IPS-NIHi11 (cell line): ENCODE data around the gene CCL7.
"Not testable (repeated sequence)": the region's sequence is repeated elsewhere in the genome, so short reads cannot be mapped to it uniquely, and the experiment has no call there.

Experiments
- DNase-seq: peaks from one replicate; pipeline ENCODE4 v3.0.0; 2012; ENCODE audit warnings: mixed read lengths, low spot score

Gene CCL7

DNA sequence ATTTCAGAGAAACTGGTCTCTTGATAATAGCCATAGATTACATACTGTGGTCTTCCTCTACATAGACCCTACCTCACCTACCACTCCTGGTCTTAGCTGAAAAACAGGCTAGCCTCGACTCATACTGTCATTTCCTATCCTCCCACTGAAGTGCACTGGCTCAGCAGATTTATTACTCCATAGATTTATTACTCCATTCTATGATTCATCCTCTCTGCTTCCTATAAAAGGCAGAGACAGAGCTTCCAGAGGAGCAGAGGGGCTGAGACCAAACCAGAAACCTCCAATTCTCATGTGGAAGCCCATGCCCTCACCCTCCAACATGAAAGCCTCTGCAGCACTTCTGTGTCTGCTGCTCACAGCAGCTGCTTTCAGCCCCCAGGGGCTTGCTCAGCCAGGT is at the start of gene CCL7:
TSS of gene CCL7 (plus strand) at position 253 of the 400 bp plus-strand sequence. CDS start at position 323, 70 bp downstream.
- no peak for DNase-seq

DNA sequence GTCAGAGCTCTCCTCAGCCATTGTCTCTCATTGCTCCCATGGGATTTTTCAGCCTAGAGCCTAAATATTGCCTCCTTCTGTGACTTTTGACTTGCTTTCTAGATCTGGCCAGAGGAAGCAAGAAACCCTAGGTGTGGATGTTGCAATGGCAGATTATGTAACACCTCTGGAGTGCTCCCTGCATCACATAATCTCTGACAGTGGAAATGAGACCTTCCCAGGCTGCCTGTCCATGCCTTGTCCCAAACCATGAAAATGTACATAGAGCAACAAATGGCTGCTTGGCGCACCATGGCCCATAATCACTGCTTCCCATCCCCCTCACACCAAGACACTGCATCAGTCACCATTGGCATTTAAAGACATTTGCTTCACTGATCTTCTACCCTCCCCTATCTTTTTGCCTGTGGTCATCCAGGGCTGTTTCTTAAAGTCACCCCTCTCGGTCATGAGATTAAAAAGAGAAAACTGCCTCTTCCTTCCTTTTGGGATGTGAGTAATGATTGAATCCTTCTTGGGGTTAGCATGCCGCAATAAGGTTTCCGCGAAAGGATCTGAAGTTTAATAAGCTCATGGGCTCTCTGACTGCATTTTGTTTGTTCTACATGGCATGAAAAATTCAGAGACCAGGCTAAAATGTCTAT is 49.1 kb upstream of the CCL7 start:
- no peak for DNase-seq

GRCh38 chr17:34221411-34221810 is 48.6 kb upstream of the CCL7 start:
- no peak for DNase-seq

- no peak for DNase-seq
These were observed 47.1 kb upstream of the CCL7 start for GRCh38 chr17:34222722-34223497.

- no peak for DNase-seq
These were observed 45.0 kb upstream of the CCL7 start for GRCh38 chr17:34225046-34225445.

GRCh38 chr17:34226011-34226743 is 43.8 kb upstream of the CCL7 start:
- no peak for DNase-seq

GRCh38 chr17:34226744-34227034 is 43.3 kb upstream of the CCL7 start:
- no peak for DNase-seq

- not testable (repeated sequence) for DNase-seq
These were observed 42.7 kb upstream of the CCL7 start for GRCh38 chr17:34227293-34227692.

- DNase-seq = no peak
These were observed 42.3 kb upstream of the CCL7 start for GRCh38 chr17:34227707-34228106.

GRCh38 chr17:34228781-34229180 is 41.2 kb upstream of the CCL7 start:
- DNase-seq = no peak

GRCh38 chr17:34230342-34230741 is 39.7 kb upstream of the CCL7 start:
- no peak for DNase-seq

- no peak for DNase-seq
These were observed 35.4 kb upstream of the CCL7 start for GRCh38 chr17:34234616-34235015.

- DNase-seq = no peak
These were observed 34.5 kb upstream of the CCL7 start for GRCh38 chr17:34235389-34236028.

GRCh38 chr17:34236281-34236892 is 33.6 kb upstream of the CCL7 start:
- DNase-seq = no peak

DNA sequence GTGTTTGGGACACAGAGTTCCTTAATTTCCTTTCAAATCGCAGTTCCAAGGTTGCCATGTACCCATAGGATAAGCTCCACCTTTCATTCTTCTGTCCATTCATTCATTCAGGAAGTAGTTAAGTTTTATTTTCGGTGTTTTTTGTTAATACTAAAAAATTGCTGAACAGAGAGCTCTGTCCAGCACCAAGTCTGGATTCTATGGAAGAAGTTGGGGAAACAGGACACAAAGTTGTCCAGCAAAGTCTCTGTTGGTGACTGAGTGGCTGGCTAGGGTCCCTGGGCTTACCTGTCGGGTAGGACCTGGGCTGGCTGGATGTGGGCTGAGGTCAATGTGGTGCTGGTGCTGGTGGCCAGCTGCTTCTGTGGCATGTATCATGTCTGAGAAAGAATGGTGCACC is 32.6 kb upstream of the CCL7 start:
- DNase-seq = no peak

- DNase-seq = no peak
These were observed 29.0 kb upstream of the CCL7 start for GRCh38 chr17:34241062-34241461.

DNA sequence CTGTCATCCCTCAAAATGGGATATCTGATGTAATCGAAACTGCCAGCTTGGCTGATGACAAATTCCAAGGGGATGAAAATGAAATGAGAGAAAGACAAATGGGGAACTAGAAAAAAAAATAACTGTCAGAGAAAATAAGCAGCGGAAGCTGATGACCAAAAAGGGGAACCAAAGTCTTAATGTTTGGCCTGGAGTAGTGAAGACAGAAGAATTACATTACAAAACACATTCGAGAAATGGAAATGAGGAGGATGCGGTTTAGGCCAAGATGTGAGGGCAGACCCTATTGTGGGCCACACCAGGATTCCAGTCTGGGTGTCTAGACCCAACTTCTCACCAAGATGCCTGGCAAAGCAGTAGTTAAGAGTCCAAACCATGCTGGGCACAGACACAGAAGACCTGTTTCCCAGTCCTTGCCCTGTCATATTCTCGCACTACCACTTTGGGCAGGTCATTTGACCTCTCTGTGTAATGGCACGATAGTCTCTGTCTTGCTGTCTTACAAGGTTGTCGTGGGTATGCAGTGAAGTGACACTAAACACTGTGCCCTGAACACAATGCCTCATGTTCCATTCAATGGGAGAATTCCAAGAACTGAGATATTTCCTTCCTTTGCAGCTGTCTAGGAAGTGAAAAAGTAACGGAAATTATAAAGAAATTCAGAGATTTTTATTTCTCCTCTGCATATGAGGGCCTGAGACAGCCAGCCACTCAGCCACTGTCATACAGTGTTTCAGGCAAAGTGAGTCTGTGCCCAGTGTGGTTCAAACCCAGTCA is 27.2 kb upstream of the CCL7 start:
- DNase-seq = no peak

- DNase-seq = no peak
These were observed 26.4 kb upstream of the CCL7 start for GRCh38 chr17:34243364-34244320.

GRCh38 chr17:34245351-34245905 is 24.6 kb upstream of the CCL7 start:
- no peak for DNase-seq

DNA sequence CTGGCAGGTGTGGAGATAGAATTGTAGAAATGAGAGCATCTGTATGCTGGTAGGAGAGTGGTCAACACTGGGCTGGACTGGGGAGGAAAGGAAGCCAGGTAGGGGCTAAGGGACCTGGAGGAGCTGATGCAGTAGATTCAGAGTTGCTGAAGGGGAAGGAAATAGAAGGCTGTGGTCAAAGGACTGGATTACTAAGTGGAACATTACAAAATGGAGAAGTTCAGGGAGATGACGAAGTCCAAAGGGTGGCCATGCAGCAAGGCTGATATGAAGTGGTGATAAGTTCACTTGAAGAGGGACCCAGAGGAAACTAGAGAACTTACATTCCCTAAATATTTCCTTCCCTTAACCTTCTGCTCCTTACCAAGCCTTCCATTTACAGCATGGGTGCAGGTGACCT is 23.6 kb upstream of the CCL7 start:
- no peak for DNase-seq
